SK-N-SH (cell line): ENCODE results near the gene GRK5. TPM values are rescaled to one million over a fixed set of nuclear protein-coding genes. Genes with fewer than 3 reads are reported as not detected.

Experiments used
- CTCF ChIA-PET: fragments of 300-600, 350-600 bp; formaldehyde crosslinking; extraction: SDS; loops from one replicate; lab custom pipeline; 2021; lab: Yijun Ruan, JAX
- POLR2A ChIA-PET: fragments of 350-600 bp; sonication (Branson Sonifier 250); formaldehyde crosslinking; extraction: SDS; loops from one replicate; lab custom pipeline; 2020; ENCODE audit warnings: antibody characterized with exemption, inconsistent platforms; lab: Yijun Ruan, JAX
- DNase-seq: peaks from one replicate; pipeline ENCODE4 v3.0.0; 2012
- H2AFZ ChIP-seq: fragments of 200-600 bp; sonication (generic); 2 replicates; pipeline ENCODE4 v1.8.1; 2016; ENCODE audit warnings: antibody characterized with exemption, mild to moderate bottlenecking, low read depth
- H3F3A ChIP-seq: fragments of 200-600 bp; sonication (generic); replicated peaks from 2 replicates; pipeline ENCODE3; 2016; ENCODE audit warnings: antibody characterized with exemption, mild to moderate bottlenecking; ENCODE audit not compliant: insufficient read depth
- H3K27ac ChIP-seq, 2 experiments: fragments of 200-500 bp in 1 of 2; fragments of 200-600 bp in 1 of 2; sonication (Bioruptor generic) in 1 of 2; sonication (generic), shearing (Covaris generic) in 1 of 2; 2 replicates each; pipeline versions ENCODE4 v1.5.1 to v1.6.1; 2014 to 2016; ENCODE audit warnings: low read depth in 2 of 2, inconsistent platforms in 1 of 2, low read length in 1 of 2, mild to moderate bottlenecking in 1 of 2, mixed read lengths in 1 of 2
- H3K27me3 ChIP-seq: fragments of 200-600 bp; sonication (generic), shearing (Covaris generic); 2 replicates; pipeline ENCODE4 v1.6.1; 2016; ENCODE audit warnings: mixed run types; ENCODE audit not compliant: insufficient read depth
- H3K36me3 ChIP-seq, 2 experiments: fragments of 200-500 bp in 1 of 2; fragments of 200-600 bp in 1 of 2; sonication (Bioruptor generic) in 1 of 2; sonication (generic) in 1 of 2; replicated peaks in 1 of 2; 2 replicates each; pipeline versions ENCODE3 to v1.5.1; 2014 to 2016; ENCODE audit warnings: low read length in 1 of 2, mild to moderate bottlenecking in 1 of 2; ENCODE audit not compliant: insufficient read depth in 2 of 2, control insufficient read depth in 1 of 2
- H3K4me1 ChIP-seq, 2 experiments: fragments of 200-500 bp in 1 of 2; fragments of 200-600 bp in 1 of 2; sonication (Bioruptor generic) in 1 of 2; sonication (generic), shearing (Covaris generic) in 1 of 2; 2 replicates each; pipeline versions ENCODE4 v1.5.1 to v1.6.1; 2014 to 2016; ENCODE audit warnings: low read depth in 1 of 2, low read length in 1 of 2, mixed run types in 1 of 2; ENCODE audit not compliant: insufficient read depth in 2 of 2, control insufficient read depth in 1 of 2
- H3K4me2 ChIP-seq: fragments of 200-600 bp; sonication (generic), shearing (Covaris generic); 2 replicates; pipeline ENCODE4 v1.6.1; 2017; ENCODE audit warnings: mixed run types
- H3K4me3 ChIP-seq, 2 experiments: fragments of 200-500 bp in 1 of 2; fragments of 200-600 bp in 1 of 2; sonication (Bioruptor generic) in 1 of 2; sonication (generic), shearing (Covaris generic) in 1 of 2; 2 replicates each; pipeline versions ENCODE4 v1.5.1 to v1.8.1; 2014 to 2016; ENCODE audit warnings: low read depth in 2 of 2, inconsistent platforms in 1 of 2, low read length in 1 of 2, mild to moderate bottlenecking in 1 of 2, mixed read lengths in 1 of 2, moderate library complexity in 1 of 2
- H3K79me2 ChIP-seq: fragments of 200-600 bp; sonication (generic); 2 replicates; pipeline ENCODE4 v1.8.1; 2017; ENCODE audit warnings: mild to moderate bottlenecking; ENCODE audit not compliant: insufficient read depth
- H3K9ac ChIP-seq: fragments of 200-600 bp; sonication (generic); 2 replicates; pipeline ENCODE4 v1.6.1; 2017; ENCODE audit warnings: mixed run types
- H3K9me2 ChIP-seq: fragments of 200-600 bp; sonication (generic); 2 replicates; pipeline ENCODE4 v1.6.1; 2017; ENCODE audit warnings: mixed run types
- H3K9me3 ChIP-seq: fragments of 200-600 bp; sonication (generic); 2 replicates; pipeline ENCODE4 v1.6.1; 2017; ENCODE audit warnings: mixed run types, mild to moderate bottlenecking, moderate library complexity
- H4K20me1 ChIP-seq: fragments of 200-600 bp; sonication (generic); 2 replicates; pipeline ENCODE4 v1.6.1; 2017; ENCODE audit warnings: mild to moderate bottlenecking, mixed run types; ENCODE audit not compliant: insufficient read depth
- EZH2phosphoT487 ChIP-seq: fragments of 200-600 bp; sonication (generic); IDR thresholded peaks from 2 replicates; pipeline ENCODE4 v1.6.1; 2017; ENCODE audit warnings: low read depth, mixed run types, mild to moderate bottlenecking, antibody characterized with exemption, moderate library complexity, borderline replicate concordance
- FOSL2 ChIP-seq: IDR thresholded peaks from 2 replicates; pipeline ENCODE4 v1.4.0; 2012; ENCODE audit warnings: low read depth, mild to moderate bottlenecking, moderate library complexity, borderline replicate concordance
- FOXJ3 ChIP-seq: sonication (generic); formaldehyde crosslinking; IDR thresholded peaks from 2 replicates; pipeline ENCODE4 v1.5.1; 2020; ENCODE audit warnings: mild to moderate bottlenecking, missing genetic modification reagents
- GABPA ChIP-seq: IDR thresholded peaks from 2 replicates; pipeline ENCODE4 v1.4.0; 2012; ENCODE audit warnings: low read depth, mild to moderate bottlenecking
- MAX ChIP-seq: IDR thresholded peaks from 2 replicates; pipeline ENCODE4 v1.4.0; 2012; ENCODE audit warnings: low read depth
- NRF1 ChIP-seq: IDR thresholded peaks from 2 replicates; pipeline ENCODE4 v1.6.1; 2012; ENCODE audit warnings: low read depth, mild to moderate bottlenecking, low read length
- PBX3 ChIP-seq: IDR thresholded peaks from 2 replicates; pipeline ENCODE4; 2012
- POLR2AphosphoS5 ChIP-seq: IDR thresholded peaks from 2 replicates; pipeline ENCODE4 v1.6.1; 2012; ENCODE audit warnings: low read depth, low read length
- RCOR1 ChIP-seq: fragments of 150-350 bp; IDR thresholded peaks from 2 replicates; pipeline ENCODE4 v1.6.1; 2017; ENCODE audit warnings: antibody characterized with exemption, low read length
- TCF12 ChIP-seq: IDR thresholded peaks from 2 replicates; pipeline ENCODE4 v1.4.0; 2012
- USF1 ChIP-seq: IDR thresholded peaks from 2 replicates; pipeline ENCODE4 v1.4.0; 2012; ENCODE audit warnings: low read depth, borderline replicate concordance
- USF2 ChIP-seq: fragments of 150-350 bp; IDR thresholded peaks from 2 replicates; pipeline ENCODE4 v1.6.1; 2017; ENCODE audit warnings: antibody characterized with exemption, low read length, low read depth, borderline replicate concordance
- YY1 ChIP-seq: IDR thresholded peaks from 2 replicates; pipeline ENCODE4 v1.4.0; 2012; ENCODE audit warnings: low read depth, mild to moderate bottlenecking
- WGBS: methylation state at CpG from one replicate; pipeline ENCODE4 v1.1.6; 2017; ENCODE audit warnings: low lambda C conversion rate; 5-methylcytosine and 5-hydroxymethylcytosine counted together
- polyA plus RNA-seq, 3 experiments: library from polyadenylated mRNA; depleted of rRNA; stranded (reverse); fragments of >200 nt; gene quantifications; 2 replicates each; pipeline ENCODE4 v1.2.3, GENCODE V29; 2012

GRK5 gene
- polyA plus RNA-seq, 1 of the 3 experiments (the other 2 are of a cell fraction): 12.1 TPM

- Histone ChIP-seq H3K4me2 (no peak overlapping the region), H2AFZ (no peak overlapping the region), H3K27me3 (no peaks in the 10 kb centered on the region; the same call in 1 of the 2 replicates), H3K4me3 (no peak overlapping the region), H3K9me2 (no peaks in the 10 kb centered on the region), H3K27ac (no peak overlapping the region), H3K36me3 (no peaks in the 10 kb centered on the region), H4K20me1 (no peaks in the 10 kb centered on the region), H3K9me3 (no peaks in the 10 kb centered on the region), H3K79me2 (no peaks in the 10 kb centered on the region), H3F3A (no peaks in the 10 kb centered on the region), H3K9ac (no peak overlapping the region), H3K4me1 (peaks cover 0 to 5% of the 10 kb centered on the region in 2 experiments; a peak in 1 of 4 replicates)
- ChIA-PET POLR2A (no interaction called here), CTCF (interaction anchor here (2.3 kb wide), 1 partner anchor 32 kb away, joined by 9 read pairs; no protein-coding TSS in a partner anchor)
- no peak for TF ChIP-seq POLR2AphosphoS5
- DNase-seq: no peak
- WGBS: 50% methylated on average over 3 of the region's 3 CpGs
These were observed 270.1 kb downstream of the GRK5 start for GRCh38 chr10:119477444-119477843.

GRCh38 chr10:119478111-119478802 is 270.9 kb downstream of the GRK5 start:
- Histone ChIP-seq H3K4me3 (no peak overlapping the region), H3F3A (no peaks in the 10 kb centered on the region), H3K9me2 (no peaks in the 10 kb centered on the region), H3K36me3 (no peaks in the 10 kb centered on the region), H2AFZ (no peak overlapping the region), H3K79me2 (no peaks in the 10 kb centered on the region), H3K27ac (no peak overlapping the region), H3K9me3 (no peaks in the 10 kb centered on the region), H3K4me1 (peaks cover 0 to 5% of the 10 kb centered on the region in 2 experiments; a peak in 1 of 4 replicates), H3K4me2 (no peak overlapping the region), H4K20me1 (no peaks in the 10 kb centered on the region), H3K9ac (no peak overlapping the region), H3K27me3 (no peaks in the 10 kb centered on the region; the same call in 1 of the 2 replicates)
- TF ChIP-seq USF1 (no peak), GABPA (no peak), NRF1 (no peak), EZH2phosphoT487 (no peak)
- WGBS: 62% methylated on average over 8 of the region's 8 CpGs
- DNase-seq: no peak
- ChIA-PET CTCF (interaction anchor here (0.8 to 2.3 kb wide), 3 partner anchors 32 to 279 kb away, joined by 3 to 9 read pairs (median 3); no protein-coding TSS in a partner anchor), POLR2A (no interaction called here)

GRCh38 chr10:119478811-119479341 is 271.5 kb downstream of the GRK5 start:
- 40% methylated on average over 5 of the region's 6 CpGs for WGBS
- no peak overlapping the region for H3K4me3 ChIP-seq
- TF ChIP-seq YY1 (no peak), PBX3 (no peak), NRF1 (no peak), MAX (no peak), EZH2phosphoT487 (no peak), TCF12 (no peak), RCOR1 (no peak), GABPA (no peak), FOXJ3 (no peak), FOSL2 (no peak), USF2 (no peak)
- CTCF ChIA-PET: interaction anchor here (0.5 to 3.2 kb wide), 7 partner anchors 10 to 280 kb away, joined by 3 to 9 read pairs (median 3); no protein-coding TSS in a partner anchor
- no peaks in the 10 kb centered on the region for H4K20me1 ChIP-seq
- peaks cover 0 to 5% of the 10 kb centered on the region in 2 experiments; a peak in 1 of 4 replicates for H3K4me1 ChIP-seq
- no peaks in the 10 kb centered on the region for H3K9me2 ChIP-seq
- H3K27me3 ChIP-seq: no peaks in the 10 kb centered on the region; the same call in 1 of the 2 replicates
- H3K27ac ChIP-seq: no peak overlapping the region
- no peaks in the 10 kb centered on the region for H3K79me2 ChIP-seq
- no peaks in the 10 kb centered on the region for H3K36me3 ChIP-seq
- H3K9ac ChIP-seq: no peak overlapping the region
- H3F3A ChIP-seq: no peaks in the 10 kb centered on the region
- no peak overlapping the region for H3K4me2 ChIP-seq
- POLR2A ChIA-PET: no interaction called here
- DNase-seq: peak; percentile 49
- no peak overlapping the region for H2AFZ ChIP-seq
- no peaks in the 10 kb centered on the region for H3K9me3 ChIP-seq
